Umbilical cord (tissue), 1 donor: Measurements from ENCODE around the gene ZFHX2. TPM values are rescaled to one million over a fixed set of nuclear protein-coding genes. Genes with fewer than 3 reads are reported as not detected.

Experiments used
- total RNA-seq: library from RNA; depleted of rRNA; stranded (reverse); fragments of >200 nt; gene quantifications from one replicate; pipeline ENCODE4 v1.2.3, GENCODE V29; 2014; ENCODE audit warnings: low replicate concordance; ENCODE audit not compliant: insufficient read depth

Gene ZFHX2
- total RNA-seq, 1 donor from 2014 or later: 0.96 TPM

Other genes starting within 250 kb of the ZFHX2 start
- gene PPP1R3E, start 248.9 kb downstream of the ZFHX2 start, total RNA-seq: 4.1 TPM
- 20.0 TPM for gene BCL2L2, start 244.9 kb downstream of the ZFHX2 start, total RNA-seq
- gene PABPN1, start 230.3 kb downstream of the ZFHX2 start, total RNA-seq: 24.1 TPM
- 38.8 TPM for gene SLC22A17, start 198.9 kb downstream of the ZFHX2 start, total RNA-seq
- 12.5 TPM for gene EFS, start 186.6 kb downstream of the ZFHX2 start, total RNA-seq
- gene IL25, start 179.0 kb downstream of the ZFHX2 start, total RNA-seq: not detected
- gene CMTM5, start 174.7 kb downstream of the ZFHX2 start, total RNA-seq: 0.96 TPM
- gene MYH6, start 143.5 kb downstream of the ZFHX2 start, total RNA-seq: not detected
- gene MYH7, start 116.1 kb downstream of the ZFHX2 start, total RNA-seq: under 0.01 TPM
- 43.3 TPM for gene NGDN, start 82.1 kb downstream of the ZFHX2 start, total RNA-seq
- gene THTPA, start 4.5 kb upstream of the ZFHX2 start, total RNA-seq: 11.8 TPM
- gene AP1G2, start 16.0 kb upstream of the ZFHX2 start, total RNA-seq: 23.1 TPM
- gene JPH4, start 27.0 kb upstream of the ZFHX2 start, total RNA-seq: 0.48 TPM
- 5.8 TPM for gene DHRS2, start 84.6 kb upstream of the ZFHX2 start, total RNA-seq